UCSD-AML1 (cell line): Measurements from ENCODE around the gene OTOG.

ENCODE experiments used
- DNase-seq: peaks from one replicate; lab custom pipeline; 2025; ENCODE audit not compliant: unreplicated experiment; lab: John Stamatoyannopoulos, UW

OTOG gene

DNA sequence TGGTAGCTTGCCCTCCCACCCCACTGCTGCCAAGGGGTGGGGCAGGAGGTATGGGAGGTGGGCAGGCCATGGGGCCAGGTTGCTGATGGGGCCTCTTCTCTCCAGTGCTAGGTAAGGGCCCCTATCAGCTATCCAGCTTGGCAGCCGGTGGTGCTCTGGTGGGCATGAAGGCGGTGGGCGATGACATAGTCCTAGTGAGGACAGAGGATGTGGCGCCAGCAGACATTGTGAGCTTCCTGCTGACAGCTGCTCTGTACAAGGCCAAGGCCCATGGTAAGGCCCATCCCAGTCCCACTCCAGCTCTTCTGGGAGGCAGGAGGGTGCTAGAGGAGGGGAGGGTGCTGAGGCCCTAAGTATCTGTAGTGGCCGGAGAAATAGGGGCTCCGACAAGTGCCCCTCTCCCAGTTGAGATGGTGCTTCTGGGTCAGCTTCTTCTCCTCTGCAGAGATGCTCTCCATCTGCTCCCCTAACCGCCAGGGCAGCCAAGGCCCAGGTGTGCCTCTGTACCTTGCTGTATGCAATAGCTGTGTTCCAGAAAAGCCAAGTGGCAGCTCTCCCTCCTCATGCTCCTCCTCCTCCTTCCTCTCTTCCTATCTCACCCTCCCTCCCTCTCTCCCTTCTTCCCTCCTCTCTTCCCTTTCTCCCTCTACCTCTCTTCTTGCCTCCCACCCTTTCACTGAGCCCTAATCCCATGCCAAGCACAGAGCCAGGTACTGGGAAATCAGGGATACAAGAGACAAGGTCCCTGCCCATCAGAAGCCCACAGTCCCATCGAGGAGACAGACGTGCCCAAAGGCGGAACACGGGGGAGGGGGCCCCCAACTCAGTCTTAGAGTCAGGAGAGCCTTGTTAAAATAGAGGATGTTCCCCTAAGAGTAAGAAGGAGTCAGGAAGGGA lies 55.3 kb downstream of the OTOG start:
- DNase-seq, result no peak

DNA sequence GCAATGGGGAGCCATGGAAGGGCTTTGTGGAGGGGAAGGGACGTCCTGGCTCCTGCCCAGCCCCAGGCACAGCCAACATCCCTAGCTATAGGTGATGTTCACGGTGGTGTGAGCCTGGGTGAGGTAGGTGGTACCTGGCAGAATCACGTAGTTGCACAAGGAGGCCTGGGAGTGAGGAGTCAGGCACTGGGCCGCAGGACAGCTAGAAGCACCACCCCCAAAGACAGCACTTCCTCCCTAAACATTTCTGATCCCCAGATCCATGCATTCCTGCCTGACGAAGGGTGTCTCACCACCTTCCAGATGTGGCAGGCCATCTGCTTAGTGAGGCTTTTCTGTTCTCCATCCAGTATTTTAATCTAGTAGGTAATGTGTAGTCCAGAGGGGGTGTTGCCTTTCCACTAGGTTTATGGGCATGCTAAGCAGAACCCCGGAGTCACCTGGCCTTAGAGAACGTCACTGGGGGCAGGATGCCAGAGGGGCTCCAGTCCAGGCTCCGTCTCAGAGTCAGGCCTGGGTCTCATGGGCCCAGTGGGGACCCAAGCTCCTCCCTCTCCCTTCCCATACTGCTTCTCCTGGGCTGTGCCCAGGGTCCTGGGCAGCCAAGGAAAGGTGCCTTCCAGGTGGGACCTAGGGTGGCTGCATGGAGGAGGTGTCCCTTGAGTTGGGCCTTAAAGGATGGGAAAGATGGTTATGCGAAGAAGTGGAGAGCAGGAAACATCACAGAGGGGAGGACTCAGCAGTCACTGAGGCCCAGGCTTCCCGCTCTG lies 56.2 kb downstream of the OTOG start:
- DNase-seq, result no peak

DNA sequence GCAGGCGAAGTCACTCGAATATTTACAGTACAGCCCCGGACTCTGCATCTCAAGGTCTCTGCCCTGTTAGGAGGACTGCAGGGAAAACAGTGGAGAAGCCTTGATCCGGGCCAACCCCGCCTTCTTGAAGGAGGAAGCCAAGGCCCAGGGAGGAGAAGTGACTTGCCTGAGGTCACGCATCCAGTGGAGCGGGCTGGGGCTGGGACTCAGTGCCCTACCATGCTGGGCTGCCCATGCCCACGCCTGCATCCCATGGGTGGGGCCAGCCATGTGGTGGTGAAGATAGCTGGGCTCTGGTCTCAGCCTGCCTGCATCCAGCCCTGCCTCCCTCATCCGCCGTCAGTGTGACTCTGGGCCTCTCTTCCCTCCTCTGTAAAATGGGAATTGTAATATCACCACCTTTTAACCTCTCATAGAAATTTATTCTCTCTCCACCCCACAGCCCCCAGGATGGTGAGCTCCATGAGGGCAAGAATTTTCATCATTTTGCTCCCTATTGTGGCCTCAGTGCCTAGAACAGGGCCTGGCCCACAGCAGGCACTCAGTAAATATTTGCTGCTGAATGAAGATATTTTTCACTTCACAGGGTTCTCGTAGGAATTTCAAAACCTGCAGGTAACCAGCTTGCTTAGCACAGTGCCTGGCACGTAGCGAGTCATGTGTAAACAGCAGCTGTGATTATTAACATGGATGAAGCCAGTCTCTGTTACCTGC lies 57.3 kb downstream of the OTOG start:
- DNase-seq, result no peak

DNA sequence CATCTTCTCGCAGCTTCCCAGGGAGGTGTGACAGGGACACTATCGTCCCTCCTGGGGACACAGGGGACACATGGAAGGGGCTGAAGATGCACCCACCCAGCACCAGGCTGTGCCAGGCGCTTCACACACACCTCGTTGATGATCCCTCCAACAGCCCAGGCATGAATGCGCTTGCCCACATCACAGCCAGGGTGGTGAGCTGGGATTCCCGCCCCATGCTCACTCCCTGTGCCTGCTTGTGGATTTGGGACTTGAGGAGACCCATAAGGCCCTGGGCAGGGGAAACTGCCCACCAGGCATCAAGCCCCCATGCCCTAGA lies 57.8 kb downstream of the OTOG start:
- DNase-seq, result no peak

GRCh38 chr11:17605651-17606122 lies 58.6 kb downstream of the OTOG start:
- no peak for DNase-seq

GRCh38 chr11:17606233-17607082 lies 59.4 kb downstream of the OTOG start:
- DNase-seq, result no peak

GRCh38 chr11:17607083-17607429 lies 60.0 kb downstream of the OTOG start:
- no peak for DNase-seq

DNA sequence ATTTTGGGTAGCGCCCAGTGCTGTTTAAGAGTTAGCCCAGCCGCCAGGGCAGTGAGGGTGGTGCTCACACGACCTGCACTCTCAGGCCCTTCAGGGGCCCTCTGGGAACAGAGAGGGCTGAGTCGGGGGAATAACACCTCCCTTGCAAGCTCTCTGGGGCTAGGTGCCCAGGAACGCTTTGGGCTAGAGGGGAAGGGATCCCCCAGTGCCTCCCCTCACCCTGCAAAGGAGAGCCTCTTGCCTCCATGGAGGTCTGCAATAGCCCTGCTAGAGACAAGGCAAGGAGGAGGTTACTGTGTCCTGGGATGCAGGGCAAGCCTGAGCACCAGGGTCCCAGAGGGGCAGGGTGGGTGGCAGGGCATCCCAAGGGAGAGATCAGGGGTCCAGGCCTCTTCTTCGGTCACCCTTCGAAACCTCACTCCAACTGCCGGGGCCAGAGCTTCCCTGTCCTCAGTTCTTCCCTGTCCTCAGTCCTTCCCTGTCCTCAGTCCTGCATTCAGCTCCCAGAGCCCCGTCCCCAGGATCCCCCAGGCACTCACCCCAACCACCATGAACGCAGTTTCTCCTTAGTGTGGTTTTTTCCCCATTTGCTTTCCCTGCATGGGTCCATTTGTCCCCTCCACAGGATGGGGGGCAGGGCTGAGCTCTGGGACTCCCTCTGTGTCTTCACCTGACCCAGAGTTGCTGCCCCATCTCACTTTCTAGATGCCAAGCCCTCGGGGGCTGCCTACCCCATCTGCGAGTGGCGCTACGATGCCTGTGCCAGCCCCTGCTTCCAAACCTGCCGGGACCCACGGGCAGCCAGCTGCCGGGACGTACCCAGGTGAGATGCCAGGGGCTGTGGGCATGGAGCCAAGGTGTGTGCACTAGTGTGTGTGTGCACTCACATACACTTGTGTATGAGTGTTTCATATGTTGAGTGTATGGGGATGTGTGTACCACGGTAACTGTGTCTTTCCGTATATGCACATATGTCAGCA lies 60.8 kb downstream of the OTOG start:
- DNase-seq, result no peak

DNA sequence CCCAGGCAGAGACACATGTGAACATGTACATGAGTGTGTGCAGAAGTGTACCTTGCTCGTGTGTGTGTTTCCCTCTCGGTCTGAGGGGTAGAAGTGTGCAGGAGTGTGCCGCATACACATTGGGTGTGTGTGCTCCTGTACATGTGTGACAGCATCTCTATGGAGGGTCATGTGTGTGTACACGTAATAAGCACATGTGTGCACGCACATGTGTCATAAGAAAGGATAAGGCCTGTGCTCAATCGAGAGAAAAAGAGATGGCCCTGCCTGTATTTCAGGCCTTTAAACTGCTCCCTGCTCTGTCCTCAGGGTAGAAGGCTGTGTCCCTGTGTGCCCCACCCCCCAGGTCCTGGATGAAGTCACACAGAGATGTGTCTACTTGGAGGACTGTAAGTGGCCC lies 61.8 kb downstream of the OTOG start:
- DNase-seq, result no peak

- no peak for DNase-seq
Measured at GRCh38 chr11:17609291-17610084, 62.4 kb downstream of the OTOG start.

- DNase-seq, result no peak
Measured at GRCh38 chr11:17610085-17610894, 63.2 kb downstream of the OTOG start.

DNA sequence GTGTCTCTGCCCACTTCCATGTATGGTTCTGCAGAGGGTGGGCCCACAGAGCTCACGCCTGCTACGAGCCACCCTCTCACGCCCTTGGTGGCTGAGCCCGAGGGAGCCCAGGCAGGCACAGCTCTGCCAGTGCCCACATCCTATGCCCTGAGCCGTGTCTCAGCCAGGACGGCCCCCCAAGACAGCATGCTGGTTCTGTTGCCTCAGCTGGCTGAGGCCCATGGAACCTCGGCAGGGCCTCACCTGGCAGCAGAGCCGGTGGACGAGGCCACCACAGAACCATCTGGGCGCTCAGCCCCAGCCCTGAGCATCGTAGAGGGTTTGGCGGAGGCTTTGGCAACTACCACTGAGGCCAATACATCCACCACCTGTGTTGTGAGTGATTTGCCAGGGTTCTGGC lies 64.0 kb downstream of the OTOG start:
- DNase-seq, result no peak

DNA sequence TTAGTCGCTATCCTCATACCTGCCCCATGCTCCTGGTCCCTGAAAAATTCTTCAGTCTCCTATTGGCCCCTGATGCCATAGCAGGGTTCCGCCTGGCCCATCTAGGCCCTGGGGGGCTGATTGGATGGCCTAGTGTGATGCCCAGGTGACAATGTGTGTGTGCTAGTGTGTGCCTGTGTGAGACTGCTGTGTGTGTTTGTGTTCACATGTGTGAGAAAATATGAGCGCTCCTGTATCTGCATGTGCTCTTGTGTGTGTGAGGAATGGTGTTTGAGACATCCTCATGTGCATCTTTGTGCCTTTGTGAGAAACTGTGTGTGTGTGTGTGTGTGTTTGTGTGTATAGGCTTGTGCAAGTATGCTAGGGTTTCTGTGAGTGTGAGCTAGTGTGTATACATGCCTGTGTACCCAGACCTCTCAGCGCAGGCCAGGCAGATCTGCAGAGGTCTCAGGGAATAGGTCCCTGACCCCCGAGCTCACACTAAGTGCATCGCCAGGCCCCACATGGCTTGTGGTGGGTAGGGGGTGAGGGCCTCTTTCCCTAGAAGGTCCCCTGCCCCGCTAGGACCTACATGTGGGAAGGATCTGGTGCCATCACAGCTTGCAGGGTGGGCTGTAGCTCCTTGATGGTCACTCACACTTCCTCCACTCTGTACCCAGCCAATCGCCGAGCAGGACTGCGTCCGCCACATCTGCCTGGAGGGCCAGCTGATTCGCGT lies 64.6 kb downstream of the OTOG start:
- no peak for DNase-seq

DNA sequence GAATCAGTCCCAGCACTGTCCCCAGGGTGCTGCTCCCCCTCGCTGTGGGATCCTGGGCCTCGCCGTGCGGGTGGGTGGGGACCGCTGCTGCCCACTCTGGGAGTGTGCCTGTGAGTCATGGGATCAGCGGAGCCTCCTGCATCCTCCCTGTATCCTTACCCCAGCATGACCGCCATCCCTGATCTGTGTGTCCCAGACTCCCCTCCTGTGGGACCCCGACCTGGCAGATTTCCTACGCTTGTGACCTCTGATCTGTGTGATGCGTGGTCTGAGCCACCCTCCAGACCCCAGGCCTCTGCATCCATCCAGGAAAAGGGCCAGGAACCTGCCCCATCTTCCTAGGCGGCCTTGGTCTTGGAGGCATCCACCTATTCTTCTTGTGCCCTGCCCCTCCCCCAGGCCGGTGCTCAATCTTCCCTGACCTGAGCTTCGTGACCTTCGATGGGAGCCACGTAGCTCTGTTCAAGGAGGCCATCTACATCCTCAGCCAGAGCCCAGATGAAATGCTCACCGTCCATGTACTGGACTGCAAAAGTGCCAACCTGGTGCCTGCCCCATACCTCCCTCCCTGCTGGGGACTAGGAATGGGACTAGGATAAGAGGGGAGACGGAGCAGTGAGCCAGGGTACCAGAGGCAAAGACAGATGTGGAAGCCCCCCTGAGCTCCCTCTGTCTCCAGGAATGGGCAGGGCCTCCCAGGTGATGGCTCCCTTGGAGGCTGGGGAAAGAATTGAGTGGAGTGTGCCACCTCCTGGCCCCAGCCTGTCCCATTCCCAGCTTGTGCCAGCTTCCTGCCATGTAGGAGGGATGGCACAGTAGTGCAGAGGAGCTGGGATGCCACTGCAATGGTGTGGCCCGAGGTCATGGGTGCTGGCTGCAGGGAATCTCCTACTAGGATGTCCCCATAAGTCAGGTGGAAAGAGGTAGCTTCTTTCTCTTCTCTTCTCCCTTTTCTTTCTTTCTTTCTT lies 65.4 kb downstream of the OTOG start:
- DNase-seq, result no peak

DNA sequence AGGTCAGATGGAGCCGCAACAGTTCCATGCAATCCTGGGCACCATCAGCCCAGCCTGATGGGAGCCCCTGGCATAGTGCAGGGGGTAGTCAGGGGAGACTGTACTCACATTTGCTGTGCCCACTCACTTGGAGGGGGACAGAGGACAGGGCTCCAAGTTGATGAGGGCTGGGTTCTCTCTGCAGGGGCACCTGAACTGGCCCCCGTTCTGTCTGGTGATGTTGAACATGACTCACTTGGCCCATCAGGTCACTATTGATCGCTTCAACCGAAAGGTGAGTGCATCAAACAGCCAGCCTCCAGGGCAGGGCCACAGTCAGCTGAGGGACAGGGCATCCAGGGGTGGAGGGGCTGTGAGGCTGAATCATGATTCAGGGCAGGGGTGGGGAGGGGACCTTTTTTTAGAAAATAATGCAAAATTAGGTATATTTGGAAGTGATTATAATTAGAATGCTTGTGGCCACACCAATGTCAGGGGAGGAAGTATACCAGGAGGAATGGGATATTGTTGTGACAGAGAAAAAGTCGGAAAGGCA lies 66.4 kb downstream of the OTOG start:
- DNase-seq, result no peak

GRCh38 chr11:17613983-17614382 lies 66.9 kb downstream of the OTOG start:
- no peak for DNase-seq
